ENCODE measurements around the gene DNAI2. TPM values are rescaled to one million over a fixed set of nuclear protein-coding genes. Genes with fewer than 3 reads are reported as not detected.

The DNAI2 gene
- total and polyA plus RNA-seq, 3 donors from 2014 or later = 19.6 to 80.5 (median 26.9) TPM

GRCh38 chr17:74234486-74234885, 39.5 kb upstream of the DNAI2 start:
- Histone ChIP-seq H3K27ac (peak overlapping the region; percentile 69 to 85), H3K9me3 (no peaks in the 10 kb centered on the region), H3K4me1 (peaks cover 48% of the 10 kb centered on the region), H3K4me3 (no peak overlapping the region), H3K36me3 (ENCODE audit: low read depth, missing control alignments) (no peaks in the 10 kb centered on the region), H3K27me3 (no peaks in the 10 kb centered on the region)
- intact Hi-C loops (cut with DNase I; ENCODE audit: low total_unique reads) = no loop called here
- no peak for DNase-seq
- WGBS, 2 donors = 75 to 85% methylated on average over 1 of the region's 1 CpG
- TF ChIP-seq POLR2A (IDR thresholded peaks at IDR 0.05) (no peak), CTCF (IDR thresholded peaks at IDR 0.05) (no peak)

- Histone ChIP-seq H3K36me3 (ENCODE audit: low read depth, missing control alignments) (no peaks in the 10 kb centered on the region), H3K4me1 (peaks cover 49% of the 10 kb centered on the region), H3K4me3 (no peak overlapping the region), H3K9me3 (no peaks in the 10 kb centered on the region), H3K27ac (peak overlapping the region; percentile 69 to 85), H3K27me3 (no peaks in the 10 kb centered on the region)
- peak; percentile 81 for DNase-seq
- TF ChIP-seq CTCF (IDR thresholded peaks at IDR 0.05) = no peak
- no peak for TF ChIP-seq POLR2A (IDR thresholded peaks at IDR 0.05)
- intact Hi-C loops (cut with DNase I; ENCODE audit: low total_unique reads) = no loop called here
- WGBS, 2 donors = 23 to 48% methylated on average over 16 to 19 of the region's 19 CpGs
These were observed 38.9 kb upstream of the DNAI2 start for GRCh38 chr17:74235040-74235581.

DNA sequence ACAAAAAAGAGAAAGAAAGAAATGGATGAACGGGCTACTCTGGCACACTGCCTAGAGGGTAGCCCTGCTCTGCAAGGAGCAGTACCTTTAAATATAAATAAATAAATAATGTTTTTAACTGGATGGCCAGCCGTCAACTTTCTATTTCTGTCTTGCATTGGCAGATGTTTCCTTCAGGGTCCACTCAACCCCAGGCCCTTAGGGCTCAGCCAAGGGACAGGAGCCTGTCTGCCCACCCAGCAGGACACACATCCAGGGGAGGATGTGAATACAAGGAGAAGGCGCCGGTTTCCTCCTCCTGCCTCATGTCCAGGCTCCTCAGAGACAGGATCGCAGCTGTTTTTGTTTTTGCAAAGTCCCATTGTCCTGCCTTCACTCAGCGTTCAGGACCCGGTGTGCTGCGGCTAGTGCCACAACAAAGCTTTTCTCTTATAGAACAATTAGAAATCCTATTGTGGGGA, 38.1 kb upstream of the DNAI2 start:
- Histone ChIP-seq H3K36me3 (ENCODE audit: low read depth, missing control alignments) (no peaks in the 10 kb centered on the region), H3K4me3 (no peak overlapping the region), H3K27ac (peak overlapping the region; percentile 39 to 85), H3K27me3 (no peaks in the 10 kb centered on the region), H3K4me1 (peaks cover 57% of the 10 kb centered on the region), H3K9me3 (no peaks in the 10 kb centered on the region)
- DNase-seq = no peak
- TF ChIP-seq CTCF (IDR thresholded peaks at IDR 0.05) = no peak
- no peak for TF ChIP-seq POLR2A (IDR thresholded peaks at IDR 0.05)
- WGBS, 2 donors = 26 to 53% methylated on average over 8 of the region's 8 CpGs
- intact Hi-C loops (cut with DNase I; ENCODE audit: low total_unique reads) = no loop called here

DNA sequence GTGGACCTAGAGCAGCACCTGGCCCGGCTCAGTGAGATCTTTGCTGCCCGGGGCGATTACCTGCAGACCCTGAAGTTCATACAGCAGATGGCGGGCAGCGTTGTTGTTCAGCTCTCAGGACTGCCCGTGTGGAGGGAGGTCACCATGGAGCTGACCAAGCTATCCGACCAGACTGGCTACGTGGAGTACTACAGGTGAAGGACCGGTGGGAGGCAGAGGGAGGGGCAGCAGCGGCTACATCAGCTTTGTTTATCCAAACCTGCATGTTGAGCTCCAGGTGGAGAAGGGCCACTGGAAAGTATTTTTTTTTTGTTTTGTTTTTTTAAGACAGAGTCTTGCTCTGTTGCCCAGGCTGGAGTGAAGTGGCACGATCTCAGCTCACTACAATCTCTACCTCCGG, 36.7 kb upstream of the DNAI2 start:
- DNase-seq = no peak
- 92% methylated on average over 12 of the region's 12 CpGs for WGBS, 2 donors
- H3K4me1 ChIP-seq = peaks cover 66% of the 10 kb centered on the region
- peak overlapping the region; percentile 25 to 26 for H3K27ac ChIP-seq
- no peak overlapping the region for H3K4me3 ChIP-seq
- no peaks in the 10 kb centered on the region for H3K27me3 ChIP-seq
- no peaks in the 10 kb centered on the region for H3K36me3 ChIP-seq (ENCODE audit: low read depth, missing control alignments)
- intact Hi-C loops (cut with DNase I; ENCODE audit: low total_unique reads) = no loop called here
- H3K9me3 ChIP-seq = no peaks in the 10 kb centered on the region
- TF ChIP-seq CTCF (IDR thresholded peaks at IDR 0.05) (no peak), POLR2A (IDR thresholded peaks at IDR 0.05) (no peak)

DNA sequence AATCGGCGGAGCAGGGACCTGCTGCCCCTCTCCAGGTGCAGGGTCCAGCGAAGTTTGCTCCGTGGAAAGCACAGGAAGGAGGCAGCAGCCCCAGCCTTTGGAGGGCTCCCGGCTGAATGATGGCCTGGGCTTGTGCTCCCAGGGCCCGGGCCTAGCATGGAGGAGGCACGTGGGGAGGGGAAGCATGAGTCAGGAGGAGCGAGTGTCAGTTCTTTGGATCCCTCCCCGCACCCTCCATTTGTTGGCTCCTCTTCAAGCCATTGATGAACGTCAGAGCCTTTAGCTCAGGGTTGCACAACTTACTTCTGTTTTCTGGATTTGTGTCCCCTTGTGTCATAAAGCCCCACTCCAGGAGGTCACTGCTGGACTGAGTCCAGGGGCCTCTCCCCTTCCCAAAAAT, 34.9 kb upstream of the DNAI2 start:
- no peaks in the 10 kb centered on the region for H3K27me3 ChIP-seq
- no peaks in the 10 kb centered on the region for H3K9me3 ChIP-seq
- no peaks in the 10 kb centered on the region for H3K36me3 ChIP-seq (ENCODE audit: low read depth, missing control alignments)
- H3K4me1 ChIP-seq = peaks cover 50% of the 10 kb centered on the region
- TF ChIP-seq POLR2A (IDR thresholded peaks at IDR 0.05) (no peak), CTCF (IDR thresholded peaks at IDR 0.05) (no peak)
- WGBS, 2 donors = 79 to 87% methylated on average over 8 to 10 of the region's 10 CpGs
- H3K27ac ChIP-seq = no peak overlapping the region
- intact Hi-C loops (cut with DNase I; ENCODE audit: low total_unique reads) = no loop called here
- H3K4me3 ChIP-seq = no peak overlapping the region
- no peak for DNase-seq

Data from testis (tissue), 3 donors.